ENCODE data around the gene PXMP4.

The PXMP4 gene

DNA sequence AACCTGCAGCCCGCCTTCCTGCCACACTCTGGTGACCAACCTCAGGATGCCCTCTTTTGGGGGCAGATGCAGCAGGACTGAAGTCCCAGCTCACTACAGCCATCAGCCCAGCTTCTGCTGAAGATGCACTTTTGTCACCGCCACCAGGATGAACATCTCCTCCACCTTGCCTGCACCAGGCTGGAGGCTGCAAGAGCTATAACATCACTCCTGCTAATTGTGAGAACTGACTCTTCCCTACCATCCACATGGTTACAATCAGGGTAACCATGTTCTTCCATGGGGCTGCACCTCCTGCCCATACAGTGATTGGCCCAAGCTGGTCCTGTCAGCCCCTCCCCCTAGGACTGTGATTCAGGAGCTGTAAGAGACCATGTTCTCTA, 55.4 kb downstream of the PXMP4 start:
- no peak for ATAC-seq
- TF ChIP-seq ZFP30 (CRISPR knock-in tag; IDR thresholded peaks at IDR 0.05) (no peak), BACH2 (CRISPR knock-in tag; IDR thresholded peaks at IDR 0.05; ENCODE audit: borderline replicate concordance) (no peak), TCF4 (CRISPR knock-in tag; IDR thresholded peaks at IDR 0.05; ENCODE audit: borderline replicate concordance) (no peak), CSDC2 (CRISPR knock-in tag; IDR thresholded peaks at IDR 0.05) (no peak)
- TF ChIP-seq, protein P1, sequence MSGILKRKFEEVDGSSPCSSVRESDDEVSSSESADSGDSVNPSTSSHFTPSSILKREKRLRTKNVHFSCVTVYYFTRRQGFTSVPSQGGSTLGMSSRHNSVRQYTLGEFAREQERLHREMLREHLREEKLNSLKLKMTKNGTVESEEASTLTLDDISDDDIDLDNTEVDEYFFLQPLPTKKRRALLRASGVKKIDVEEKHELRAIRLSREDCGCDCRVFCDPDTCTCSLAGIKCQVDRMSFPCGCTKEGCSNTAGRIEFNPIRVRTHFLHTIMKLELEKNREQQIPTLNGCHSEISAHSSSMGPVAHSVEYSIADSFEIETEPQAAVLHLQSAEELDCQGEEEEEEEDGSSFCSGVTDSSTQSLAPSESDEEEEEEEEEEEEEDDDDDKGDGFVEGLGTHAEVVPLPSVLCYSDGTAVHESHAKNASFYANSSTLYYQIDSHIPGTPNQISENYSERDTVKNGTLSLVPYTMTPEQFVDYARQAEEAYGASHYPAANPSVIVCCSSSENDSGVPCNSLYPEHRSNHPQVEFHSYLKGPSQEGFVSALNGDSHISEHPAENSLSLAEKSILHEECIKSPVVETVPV (CRISPR knock-in tag; IDR thresholded peaks at IDR 0.05) = no peak
- TF ChIP-seq, protein P2, sequence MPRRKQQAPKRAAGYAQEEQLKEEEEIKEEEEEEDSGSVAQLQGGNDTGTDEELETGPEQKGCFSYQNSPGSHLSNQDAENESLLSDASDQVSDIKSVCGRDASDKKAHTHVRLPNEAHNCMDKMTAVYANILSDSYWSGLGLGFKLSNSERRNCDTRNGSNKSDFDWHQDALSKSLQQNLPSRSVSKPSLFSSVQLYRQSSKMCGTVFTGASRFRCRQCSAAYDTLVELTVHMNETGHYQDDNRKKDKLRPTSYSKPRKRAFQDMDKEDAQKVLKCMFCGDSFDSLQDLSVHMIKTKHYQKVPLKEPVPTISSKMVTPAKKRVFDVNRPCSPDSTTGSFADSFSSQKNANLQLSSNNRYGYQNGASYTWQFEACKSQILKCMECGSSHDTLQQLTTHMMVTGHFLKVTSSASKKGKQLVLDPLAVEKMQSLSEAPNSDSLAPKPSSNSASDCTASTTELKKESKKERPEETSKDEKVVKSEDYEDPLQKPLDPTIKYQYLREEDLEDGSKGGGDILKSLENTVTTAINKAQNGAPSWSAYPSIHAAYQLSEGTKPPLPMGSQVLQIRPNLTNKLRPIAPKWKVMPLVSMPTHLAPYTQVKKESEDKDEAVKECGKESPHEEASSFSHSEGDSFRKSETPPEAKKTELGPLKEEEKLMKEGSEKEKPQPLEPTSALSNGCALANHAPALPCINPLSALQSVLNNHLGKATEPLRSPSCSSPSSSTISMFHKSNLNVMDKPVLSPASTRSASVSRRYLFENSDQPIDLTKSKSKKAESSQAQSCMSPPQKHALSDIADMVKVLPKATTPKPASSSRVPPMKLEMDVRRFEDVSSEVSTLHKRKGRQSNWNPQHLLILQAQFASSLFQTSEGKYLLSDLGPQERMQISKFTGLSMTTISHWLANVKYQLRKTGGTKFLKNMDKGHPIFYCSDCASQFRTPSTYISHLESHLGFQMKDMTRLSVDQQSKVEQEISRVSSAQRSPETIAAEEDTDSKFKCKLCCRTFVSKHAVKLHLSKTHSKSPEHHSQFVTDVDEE (CRISPR knock-in tag; IDR thresholded peaks at IDR 0.05) = no peak

DNA sequence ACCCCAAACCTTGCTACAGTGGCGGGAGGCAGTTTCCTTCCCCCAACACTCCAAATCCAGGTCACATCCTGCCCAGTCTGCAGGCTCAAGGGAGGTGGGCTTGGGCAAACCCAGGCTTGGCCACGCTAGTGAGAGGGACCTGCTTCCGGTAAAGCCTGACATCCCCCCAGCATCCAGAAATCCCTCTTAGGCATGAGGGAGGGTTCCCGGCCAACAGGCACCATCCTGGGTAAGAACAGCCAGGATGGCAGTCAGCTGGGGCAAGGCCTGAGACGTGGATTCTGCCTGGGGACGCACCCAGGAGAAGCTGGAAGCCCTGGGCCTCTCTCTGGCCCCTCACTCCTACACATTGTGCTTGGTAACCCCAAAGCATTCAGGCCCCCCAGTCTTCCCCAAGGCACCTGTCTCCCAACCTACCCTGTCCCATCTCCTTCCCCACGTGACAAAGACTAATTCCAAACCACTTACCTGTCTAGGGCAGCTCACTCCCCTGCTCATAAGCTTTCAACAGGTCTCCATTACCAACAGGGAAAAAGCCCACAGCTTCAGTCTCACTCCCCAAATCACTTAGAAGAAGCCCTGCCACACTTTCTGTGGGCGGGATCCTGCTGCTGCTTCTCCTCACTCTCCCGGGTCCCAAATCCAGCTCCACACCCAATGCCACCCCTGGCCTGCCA, 55.9 kb downstream of the PXMP4 start:
- TF ChIP-seq ZNF70 (CRISPR knock-in tag; IDR thresholded peaks at IDR 0.05) (no peak), OSR1 (CRISPR knock-in tag; IDR thresholded peaks at IDR 0.05) (no peak), SNAI2 (CRISPR knock-in tag; IDR thresholded peaks at IDR 0.05) (no peak), BACH2 (CRISPR knock-in tag; IDR thresholded peaks at IDR 0.05; ENCODE audit: borderline replicate concordance) (no peak), ISL1 (CRISPR knock-in tag; IDR thresholded peaks at IDR 0.05) (no peak), TOX (CRISPR knock-in tag; IDR thresholded peaks at IDR 0.05; ENCODE audit: borderline replicate concordance) (no peak)
- TF ChIP-seq, protein P2 (CRISPR knock-in tag; IDR thresholded peaks at IDR 0.05) = no peak
- no peak for ATAC-seq

DNA sequence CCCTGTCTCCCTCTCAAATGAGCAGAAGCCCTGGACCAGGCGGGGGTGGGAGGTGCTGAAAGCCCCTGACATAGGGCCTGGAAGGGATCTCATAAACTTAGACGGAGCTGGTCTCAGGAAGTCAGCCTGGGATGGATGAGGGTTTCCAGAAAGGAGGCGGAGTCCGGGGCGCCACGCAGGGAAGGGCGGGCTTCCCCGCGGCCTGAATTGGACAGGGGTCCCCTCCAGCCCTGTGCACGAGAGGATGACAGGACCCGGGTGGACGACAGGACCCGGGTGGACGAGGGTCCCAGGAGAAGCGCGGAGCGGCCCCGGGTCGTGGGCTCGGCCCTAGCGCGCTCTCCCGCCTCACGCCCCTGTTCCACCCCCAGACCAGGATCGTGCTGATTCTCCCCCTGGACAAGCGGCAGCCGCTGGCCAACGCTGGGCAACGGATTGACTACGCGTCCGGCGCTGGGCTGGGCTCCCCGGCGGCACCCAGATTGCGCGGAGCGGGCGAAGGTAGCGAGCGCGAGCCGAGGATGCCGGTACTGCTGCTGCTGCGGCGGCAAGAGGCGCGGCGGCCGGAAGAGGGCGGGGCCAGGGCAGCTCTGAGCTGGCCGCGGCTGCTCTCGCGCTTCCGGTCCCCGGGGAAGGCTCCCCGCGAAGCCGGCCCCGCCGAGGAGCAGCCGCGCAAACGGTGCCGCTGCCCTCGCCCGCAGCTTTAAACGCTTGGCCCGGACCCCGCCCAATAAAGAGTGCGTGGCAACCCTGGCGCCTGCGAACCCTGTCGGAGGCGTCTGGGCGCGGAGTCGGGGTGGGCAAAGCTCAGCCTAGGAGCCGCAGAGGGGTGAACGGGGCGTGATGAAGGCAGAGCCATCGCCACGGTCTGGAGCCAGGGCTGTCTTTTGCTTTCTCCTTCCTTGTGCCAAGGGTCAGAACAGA, 56.7 kb downstream of the PXMP4 start:
- peak; percentile 82 for ATAC-seq
- no peak for TF ChIP-seq ZNF565 (CRISPR knock-in tag; conservative IDR thresholded peaks at IDR 0.05; ENCODE audit: low read depth)
- TF ChIP-seq, protein P2 (CRISPR knock-in tag; IDR thresholded peaks at IDR 0.05) = 0 out of 2 replicates have a peak, but pooled peaks have one; percentile 22

DNA sequence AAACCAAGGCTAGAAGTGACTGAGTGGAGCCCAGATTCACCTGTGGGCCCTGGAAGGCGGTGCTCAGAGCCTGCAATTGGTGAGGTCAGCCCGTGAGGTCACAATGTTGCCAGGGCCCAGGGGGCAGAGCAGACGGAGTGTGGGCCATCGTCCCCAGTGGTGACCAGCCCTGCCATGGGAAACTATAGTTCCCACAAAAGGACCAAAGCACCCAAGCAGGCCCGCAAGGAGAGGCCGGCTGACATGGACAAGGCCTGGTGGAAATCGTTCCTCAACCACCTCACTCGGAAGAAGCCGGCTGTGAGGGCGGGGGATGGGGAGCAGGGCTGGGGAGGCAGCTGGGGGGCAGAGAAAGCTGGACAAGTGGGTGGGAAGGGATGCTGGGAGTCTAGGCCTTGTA, 57.9 kb downstream of the PXMP4 start, which contains the start of gene C20orf144:
TSS of gene C20orf144 (plus strand) at position 156 of the 400 bp plus-strand sequence. CDS start at position 175, 19 bp downstream.
- ATAC-seq = no peak
- TF ChIP-seq ARNTL (CRISPR knock-in tag; IDR thresholded peaks at IDR 0.05; ENCODE audit: borderline replicate concordance, low read depth) = no peak
- no peak for TF ChIP-seq ZFP3 (CRISPR knock-in tag; IDR thresholded peaks at IDR 0.05)
- TF ChIP-seq, protein P3, sequence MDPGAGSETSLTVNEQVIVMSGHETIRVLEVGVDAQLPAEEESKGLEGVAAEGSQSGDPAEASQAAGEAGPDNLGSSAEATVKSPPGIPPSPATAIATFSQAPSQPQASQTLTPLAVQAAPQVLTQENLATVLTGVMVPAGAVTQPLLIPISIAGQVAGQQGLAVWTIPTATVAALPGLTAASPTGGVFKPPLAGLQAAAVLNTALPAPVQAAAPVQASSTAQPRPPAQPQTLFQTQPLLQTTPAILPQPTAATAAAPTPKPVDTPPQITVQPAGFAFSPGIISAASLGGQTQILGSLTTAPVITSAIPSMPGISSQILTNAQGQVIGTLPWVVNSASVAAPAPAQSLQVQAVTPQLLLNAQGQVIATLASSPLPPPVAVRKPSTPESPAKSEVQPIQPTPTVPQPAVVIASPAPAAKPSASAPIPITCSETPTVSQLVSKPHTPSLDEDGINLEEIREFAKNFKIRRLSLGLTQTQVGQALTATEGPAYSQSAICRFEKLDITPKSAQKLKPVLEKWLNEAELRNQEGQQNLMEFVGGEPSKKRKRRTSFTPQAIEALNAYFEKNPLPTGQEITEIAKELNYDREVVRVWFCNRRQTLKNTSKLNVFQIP (CRISPR knock-in tag; IDR thresholded peaks at IDR 0.05; ENCODE audit: borderline replicate concordance, low read depth) = no peak
- TF ChIP-seq, protein P4, sequence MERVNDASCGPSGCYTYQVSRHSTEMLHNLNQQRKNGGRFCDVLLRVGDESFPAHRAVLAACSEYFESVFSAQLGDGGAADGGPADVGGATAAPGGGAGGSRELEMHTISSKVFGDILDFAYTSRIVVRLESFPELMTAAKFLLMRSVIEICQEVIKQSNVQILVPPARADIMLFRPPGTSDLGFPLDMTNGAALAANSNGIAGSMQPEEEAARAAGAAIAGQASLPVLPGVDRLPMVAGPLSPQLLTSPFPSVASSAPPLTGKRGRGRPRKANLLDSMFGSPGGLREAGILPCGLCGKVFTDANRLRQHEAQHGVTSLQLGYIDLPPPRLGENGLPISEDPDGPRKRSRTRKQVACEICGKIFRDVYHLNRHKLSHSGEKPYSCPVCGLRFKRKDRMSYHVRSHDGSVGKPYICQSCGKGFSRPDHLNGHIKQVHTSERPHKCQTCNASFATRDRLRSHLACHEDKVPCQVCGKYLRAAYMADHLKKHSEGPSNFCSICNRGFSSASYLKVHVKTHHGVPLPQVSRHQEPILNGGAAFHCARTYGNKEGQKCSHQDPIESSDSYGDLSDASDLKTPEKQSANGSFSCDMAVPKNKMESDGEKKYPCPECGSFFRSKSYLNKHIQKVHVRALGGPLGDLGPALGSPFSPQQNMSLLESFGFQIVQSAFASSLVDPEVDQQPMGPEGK (CRISPR knock-in tag; IDR thresholded peaks at IDR 0.05; ENCODE audit: borderline replicate concordance) = no peak
- TF ChIP-seq GLIS3 (CRISPR knock-in tag; IDR thresholded peaks at IDR 0.05) = no peak
- TF ChIP-seq, protein P1 (CRISPR knock-in tag; IDR thresholded peaks at IDR 0.05) = no peak
- TF ChIP-seq TCF4 (CRISPR knock-in tag; IDR thresholded peaks at IDR 0.05; ENCODE audit: borderline replicate concordance) = no peak
- no peak for TF ChIP-seq SNAI2 (CRISPR knock-in tag; IDR thresholded peaks at IDR 0.05)
